GM12875 (cell line): ENCODE data around the gene VPS35L.

Source experiments
- H3K4me3 ChIP-seq: one replicate; pipeline ENCODE4 v1.5.1; 2011; ENCODE audit warnings: low read depth, low read length, control low read depth
- TF ChIP-seq, protein P1 (sequence below): IDR thresholded peaks from 2 replicates; pipeline ENCODE4 v1.5.1; 2011; ENCODE audit warnings: low read depth, mild to moderate bottlenecking, control low read depth, inconsistent platforms, low read length, moderate library complexity, borderline replicate concordance; ENCODE audit not compliant: insufficient read depth

VPS35L gene

DNA sequence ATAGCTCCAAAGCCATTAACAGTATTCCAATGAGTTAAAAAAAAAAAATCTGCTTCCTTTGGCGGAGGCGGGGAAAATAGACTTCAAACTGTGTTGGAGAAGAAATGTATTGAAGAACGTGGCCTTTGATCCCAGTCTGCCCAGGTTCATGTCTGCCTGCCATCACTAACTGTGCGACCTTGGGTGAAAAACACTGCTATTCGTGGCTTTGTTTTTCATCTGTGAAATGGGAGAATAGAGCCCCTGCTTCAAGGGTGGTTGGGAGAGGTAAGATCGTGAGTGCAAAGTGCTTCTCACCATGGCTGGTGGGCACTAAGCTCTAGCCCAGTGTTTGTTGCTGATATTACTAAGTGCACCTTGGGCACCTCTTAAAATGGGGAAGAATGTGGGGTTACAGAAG is 69.5 kb downstream of the VPS35L start:
- TF ChIP-seq, protein P1, sequence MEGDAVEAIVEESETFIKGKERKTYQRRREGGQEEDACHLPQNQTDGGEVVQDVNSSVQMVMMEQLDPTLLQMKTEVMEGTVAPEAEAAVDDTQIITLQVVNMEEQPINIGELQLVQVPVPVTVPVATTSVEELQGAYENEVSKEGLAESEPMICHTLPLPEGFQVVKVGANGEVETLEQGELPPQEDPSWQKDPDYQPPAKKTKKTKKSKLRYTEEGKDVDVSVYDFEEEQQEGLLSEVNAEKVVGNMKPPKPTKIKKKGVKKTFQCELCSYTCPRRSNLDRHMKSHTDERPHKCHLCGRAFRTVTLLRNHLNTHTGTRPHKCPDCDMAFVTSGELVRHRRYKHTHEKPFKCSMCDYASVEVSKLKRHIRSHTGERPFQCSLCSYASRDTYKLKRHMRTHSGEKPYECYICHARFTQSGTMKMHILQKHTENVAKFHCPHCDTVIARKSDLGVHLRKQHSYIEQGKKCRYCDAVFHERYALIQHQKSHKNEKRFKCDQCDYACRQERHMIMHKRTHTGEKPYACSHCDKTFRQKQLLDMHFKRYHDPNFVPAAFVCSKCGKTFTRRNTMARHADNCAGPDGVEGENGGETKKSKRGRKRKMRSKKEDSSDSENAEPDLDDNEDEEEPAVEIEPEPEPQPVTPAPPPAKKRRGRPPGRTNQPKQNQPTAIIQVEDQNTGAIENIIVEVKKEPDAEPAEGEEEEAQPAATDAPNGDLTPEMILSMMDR = no peak
- H3K4me3 ChIP-seq = no peak overlapping the region

DNA sequence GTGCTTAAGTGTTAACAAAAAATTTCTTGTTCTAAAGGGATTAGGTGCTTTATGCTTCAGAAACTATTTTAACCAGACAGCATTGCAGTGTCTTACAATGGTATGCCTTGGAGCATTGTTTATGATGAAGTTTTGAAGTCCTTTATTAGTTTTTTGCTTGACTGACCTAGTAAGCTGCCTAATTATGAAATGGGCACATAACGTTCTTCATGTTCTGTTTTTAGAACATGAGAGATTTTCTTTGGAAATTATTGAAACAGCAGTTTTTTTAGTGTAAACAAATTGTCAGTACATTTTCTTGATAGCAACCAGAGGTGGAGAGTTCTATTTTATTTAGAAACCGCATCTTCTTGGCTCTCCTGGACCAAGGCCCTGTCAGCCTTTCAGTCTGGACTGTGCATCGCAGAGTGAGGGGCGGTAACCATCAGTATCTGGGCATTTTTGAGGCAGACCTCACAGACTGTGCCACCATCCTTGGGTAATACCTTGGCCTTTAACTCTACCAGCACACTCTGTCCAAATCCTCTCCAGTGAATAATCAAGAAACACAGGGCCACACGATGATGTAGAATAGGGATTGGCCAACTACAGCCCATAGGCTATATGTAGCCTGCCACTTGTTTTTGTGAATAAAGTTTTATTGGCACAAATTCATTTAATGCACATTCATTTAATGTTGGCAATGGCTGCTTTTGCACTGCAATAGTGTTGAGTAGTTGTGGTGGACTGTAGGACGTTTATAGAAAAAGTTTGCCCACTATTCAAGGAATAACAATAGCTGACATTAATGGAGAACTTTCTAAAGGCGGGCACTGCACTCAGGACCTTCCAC is 81.1 kb downstream of the VPS35L start:
- TF ChIP-seq, protein P1 = no peak
- H3K4me3 ChIP-seq = no peak overlapping the region

DNA sequence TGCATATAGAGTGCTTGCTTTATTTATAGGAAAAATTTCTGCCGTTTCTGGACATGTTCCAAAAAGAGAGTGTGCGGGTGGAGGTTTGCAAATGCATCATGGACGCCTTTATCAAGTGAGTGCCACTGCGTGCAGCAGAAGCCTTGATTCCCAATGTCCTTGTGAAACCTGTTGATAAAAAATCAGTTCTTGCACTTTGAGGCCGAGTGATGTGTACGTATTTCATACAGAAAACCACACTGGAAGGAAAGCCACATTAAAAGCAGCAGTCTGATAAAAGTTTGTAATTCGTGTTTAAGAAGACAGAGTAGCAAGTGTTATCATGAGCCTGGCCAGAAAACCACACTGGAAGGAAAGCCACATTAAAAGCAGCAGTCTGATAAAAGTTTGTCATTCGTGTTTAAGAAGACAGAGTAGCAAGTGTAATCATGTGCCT is 84.5 kb downstream of the VPS35L start:
- TF ChIP-seq, protein P1 = no peak
- no peak overlapping the region for H3K4me3 ChIP-seq

DNA sequence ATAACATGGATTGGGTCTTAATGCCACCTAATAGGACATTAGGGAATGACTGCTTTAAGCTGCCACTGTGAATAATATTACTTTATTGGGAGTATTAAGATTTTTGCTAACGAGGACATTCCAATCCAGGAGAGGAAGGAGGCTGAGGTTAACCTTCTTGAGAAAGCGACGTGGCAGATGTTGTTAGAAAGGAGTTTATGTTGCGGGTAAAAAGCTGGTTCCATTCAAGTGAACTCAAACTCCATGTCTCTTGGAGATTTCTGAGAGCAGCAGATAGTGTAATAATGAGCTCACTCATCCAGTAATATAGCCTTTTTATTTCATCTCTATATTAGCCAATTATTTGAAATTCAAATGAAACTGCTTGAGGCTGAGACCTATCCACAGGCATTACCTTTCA is 87.0 kb downstream of the VPS35L start:
- TF ChIP-seq, protein P1 = no peak
- H3K4me3 ChIP-seq = no peak overlapping the region

DNA sequence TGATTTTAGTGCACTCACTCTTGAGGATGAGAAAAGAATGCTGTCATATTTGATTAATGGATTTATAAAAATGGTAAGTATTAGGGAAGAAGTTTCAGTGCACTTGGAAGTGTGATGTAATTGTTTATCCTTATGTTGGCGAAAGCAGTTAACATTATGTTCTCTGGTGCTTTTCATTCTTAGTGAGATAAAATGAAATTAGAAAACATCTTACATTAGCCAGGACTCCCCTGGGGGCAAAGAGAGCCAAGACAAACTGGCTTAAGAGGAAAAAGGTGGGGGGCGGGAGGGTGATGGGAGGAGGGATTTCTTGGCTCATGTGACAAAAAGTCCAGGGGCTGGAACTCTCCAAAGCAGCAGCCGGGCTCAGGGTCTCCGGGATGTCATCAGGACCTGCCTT is 89.4 kb downstream of the VPS35L start:
- TF ChIP-seq, protein P1 = no peak
- H3K4me3 ChIP-seq = no peak overlapping the region

DNA sequence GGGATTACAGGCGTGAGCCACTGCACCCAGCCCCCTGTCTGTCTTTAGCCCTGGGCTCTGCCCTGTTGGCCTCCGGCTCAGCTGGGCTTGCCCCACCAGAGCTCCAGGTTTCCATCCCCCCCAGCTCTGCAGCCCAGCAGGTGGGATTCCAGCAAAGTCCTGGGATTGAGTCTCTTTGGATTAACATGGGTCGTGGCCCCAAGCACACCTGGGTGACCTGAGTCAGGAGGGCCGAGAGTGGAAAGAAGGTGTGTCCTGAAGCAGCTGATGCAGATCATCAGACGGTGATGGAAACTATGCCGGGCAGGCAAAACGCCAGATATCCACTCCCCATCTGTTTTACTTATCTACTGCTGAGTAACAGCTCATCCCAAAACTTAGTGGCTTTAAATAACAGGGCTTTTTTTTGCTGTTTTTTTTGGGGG is 90.1 kb downstream of the VPS35L start:
- H3K4me3 ChIP-seq = no peak overlapping the region
- TF ChIP-seq, protein P1 = no peak

DNA sequence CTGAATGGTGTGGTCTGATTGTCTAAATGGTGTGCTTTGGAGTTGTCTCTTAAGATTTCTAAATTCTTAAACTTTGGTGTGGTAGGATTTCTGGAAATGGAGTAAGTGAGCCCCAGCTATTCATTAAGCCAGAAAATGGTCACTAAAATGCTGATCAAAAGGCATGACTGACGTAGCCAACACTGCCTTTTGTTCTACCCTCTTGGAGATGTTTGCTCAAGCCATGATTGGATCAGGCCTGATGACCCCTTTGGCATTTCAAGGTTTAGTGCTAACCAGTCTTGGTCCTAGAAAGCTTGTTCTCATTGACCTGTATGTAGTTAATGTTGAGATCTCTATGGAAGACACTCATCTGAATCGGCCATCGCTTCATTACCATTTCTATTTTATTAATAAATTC is 94.5 kb downstream of the VPS35L start:
- TF ChIP-seq, protein P1 = no peak
- no peak overlapping the region for H3K4me3 ChIP-seq
